Measurements from ENCODE around the gene PRKG1.

DNA sequence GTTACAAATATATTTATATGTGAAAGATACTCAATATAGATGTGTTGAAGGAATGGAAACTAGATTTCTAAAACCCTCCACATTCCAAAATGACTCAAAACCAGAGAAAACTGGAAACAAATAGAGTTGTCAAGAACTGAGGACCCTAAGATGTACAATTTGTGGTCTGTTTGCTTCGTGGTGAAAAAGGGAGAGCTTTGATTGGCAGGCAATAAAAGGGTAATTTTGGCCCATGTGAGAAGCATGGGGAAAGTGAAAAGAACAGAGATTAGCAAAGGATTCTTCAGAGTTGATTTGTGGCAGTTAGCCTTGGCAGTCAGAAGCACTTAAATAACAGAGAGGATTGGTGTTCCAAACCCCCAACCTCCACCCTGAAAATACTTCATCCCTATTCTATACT, 1202.7 kb downstream of the PRKG1 start:
- TF ChIP-seq, protein P1, sequence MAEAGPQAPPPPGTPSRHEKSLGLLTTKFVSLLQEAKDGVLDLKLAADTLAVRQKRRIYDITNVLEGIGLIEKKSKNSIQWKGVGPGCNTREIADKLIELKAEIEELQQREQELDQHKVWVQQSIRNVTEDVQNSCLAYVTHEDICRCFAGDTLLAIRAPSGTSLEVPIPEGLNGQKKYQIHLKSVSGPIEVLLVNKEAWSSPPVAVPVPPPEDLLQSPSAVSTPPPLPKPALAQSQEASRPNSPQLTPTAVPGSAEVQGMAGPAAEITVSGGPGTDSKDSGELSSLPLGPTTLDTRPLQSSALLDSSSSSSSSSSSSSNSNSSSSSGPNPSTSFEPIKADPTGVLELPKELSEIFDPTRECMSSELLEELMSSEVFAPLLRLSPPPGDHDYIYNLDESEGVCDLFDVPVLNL (CRISPR knock-in tag; IDR thresholded peaks at IDR 0.05; ENCODE audit: borderline replicate concordance, low read depth): no peak
- TF ChIP-seq CTCF (IDR thresholded peaks at IDR 0.05): no peak

Measured in WTC11 (cell line).